Measurements from ENCODE around the gene KIF1B.

Gene KIF1B

GRCh38 chr1:10299151-10299550 lies 88.8 kb downstream of the KIF1B start:
- no peaks in the 10 kb centered on the region for H4K20me1 ChIP-seq (ENCODE audit: low read depth, low read length)

GRCh38 chr1:10302416-10302815 lies 92.0 kb downstream of the KIF1B start:
- Histone ChIP-seq H3F3A (ENCODE audit: insufficient read depth) (no peaks in the 10 kb centered on the region), H3K36me3 (ENCODE audit: low read length) (no peaks in the 10 kb centered on the region), H3K79me2 (ENCODE audit: insufficient read depth, low read length) (no peaks in the 10 kb centered on the region), H3K27ac (ENCODE audit: low read depth, low read length) (no peak overlapping the region), H3K4me2 (ENCODE audit: low read depth, low read length, poor library complexity, severe bottlenecking) (no peak overlapping the region), H3K9me2 (replicated peaks; ENCODE audit: insufficient read depth, low read length) (no peaks in the 10 kb centered on the region), H3K9ac (ENCODE audit: low read length) (no peak overlapping the region), H3K4me3 (ENCODE audit: insufficient read depth, low read length, poor library complexity, severe bottlenecking) (no peak overlapping the region), H4K20me1 (ENCODE audit: low read depth, low read length) (no peaks in the 10 kb centered on the region), H3K9me3 (ENCODE audit: insufficient read depth, low read length) (no peaks in the 10 kb centered on the region), H3K27me3 (ENCODE audit: low read length) (no peaks in the 10 kb centered on the region), H2AFZ (ENCODE audit: low read depth, low read length, severe bottlenecking) (no peak overlapping the region)
- TF ChIP-seq CTCF (IDR thresholded peaks at IDR 0.05; ENCODE audit: insufficient read depth, low read length, poor library complexity, severe bottlenecking), result no peak
- TF ChIP-seq EZH2phosphoT487 (conservative IDR thresholded peaks at IDR 0.05; ENCODE audit: low read length), result no peak

More at GRCh38 chr1:10299151-10299550, 88.8 kb downstream of the KIF1B start:
- H3K27ac ChIP-seq (ENCODE audit: low read depth, low read length), result no peak overlapping the region
- no peaks in the 10 kb centered on the region for H3K79me2 ChIP-seq (ENCODE audit: insufficient read depth, low read length)
- H3K9ac ChIP-seq (ENCODE audit: low read length), result no peak overlapping the region
- no peaks in the 10 kb centered on the region for H3K36me3 ChIP-seq (ENCODE audit: low read length)
- no peaks in the 10 kb centered on the region for H3F3A ChIP-seq (ENCODE audit: insufficient read depth)
- no peaks in the 10 kb centered on the region for H3K27me3 ChIP-seq (ENCODE audit: low read length)
- TF ChIP-seq CTCF (IDR thresholded peaks at IDR 0.05; ENCODE audit: insufficient read depth, low read length, poor library complexity, severe bottlenecking), result no peak
- TF ChIP-seq EZH2phosphoT487 (conservative IDR thresholded peaks at IDR 0.05; ENCODE audit: low read length), result no peak
- no peaks in the 10 kb centered on the region for H3K9me3 ChIP-seq (ENCODE audit: insufficient read depth, low read length)
- no peak overlapping the region for H3K4me2 ChIP-seq (ENCODE audit: low read depth, low read length, poor library complexity, severe bottlenecking)
- H3K4me3 ChIP-seq (ENCODE audit: insufficient read depth, low read length, poor library complexity, severe bottlenecking), result no peak overlapping the region
- no peaks in the 10 kb centered on the region for H3K9me2 ChIP-seq (replicated peaks; ENCODE audit: insufficient read depth, low read length)
- H2AFZ ChIP-seq (ENCODE audit: low read depth, low read length, severe bottlenecking), result no peak overlapping the region

- TF ChIP-seq EZH2phosphoT487 (conservative IDR thresholded peaks at IDR 0.05; ENCODE audit: low read length) (no peak), CTCF (IDR thresholded peaks at IDR 0.05; ENCODE audit: insufficient read depth, low read length, poor library complexity, severe bottlenecking) (no peak)
- H4K20me1 ChIP-seq (ENCODE audit: low read depth, low read length), result no peaks in the 10 kb centered on the region
- H3K4me3 ChIP-seq (ENCODE audit: insufficient read depth, low read length, poor library complexity, severe bottlenecking), result no peak overlapping the region
- no peak overlapping the region for H3K9ac ChIP-seq (ENCODE audit: low read length)
- H3K36me3 ChIP-seq (ENCODE audit: low read length), result no peaks in the 10 kb centered on the region
- H3K27ac ChIP-seq (ENCODE audit: low read depth, low read length), result no peak overlapping the region
- H3K9me3 ChIP-seq (ENCODE audit: insufficient read depth, low read length), result no peaks in the 10 kb centered on the region
- H3F3A ChIP-seq (ENCODE audit: insufficient read depth), result no peaks in the 10 kb centered on the region
- H3K27me3 ChIP-seq (ENCODE audit: low read length), result no peaks in the 10 kb centered on the region
- H3K79me2 ChIP-seq (ENCODE audit: insufficient read depth, low read length), result no peaks in the 10 kb centered on the region
- no peaks in the 10 kb centered on the region for H3K9me2 ChIP-seq (replicated peaks; ENCODE audit: insufficient read depth, low read length)
- no peak overlapping the region for H2AFZ ChIP-seq (ENCODE audit: low read depth, low read length, severe bottlenecking)
- H3K4me2 ChIP-seq (ENCODE audit: low read depth, low read length, poor library complexity, severe bottlenecking), result no peak overlapping the region
Measured at GRCh38 chr1:10304295-10304694, 93.9 kb downstream of the KIF1B start.
